GM18502 (cell line): ENCODE results near the gene XRCC2.
"Not testable (repeated sequence)": the region's sequence is repeated elsewhere in the genome, so short reads cannot be mapped to it uniquely, and the experiment has no call there.

Source experiments
- ATAC-seq: cut with Tn5 transposase; IDR thresholded peaks from one replicate; pipeline ENCODE4 v1.9.1; 2021; ENCODE audit warnings: mild to moderate bottlenecking; ENCODE audit not compliant: unreplicated experiment, poor library complexity

XRCC2 gene

DNA sequence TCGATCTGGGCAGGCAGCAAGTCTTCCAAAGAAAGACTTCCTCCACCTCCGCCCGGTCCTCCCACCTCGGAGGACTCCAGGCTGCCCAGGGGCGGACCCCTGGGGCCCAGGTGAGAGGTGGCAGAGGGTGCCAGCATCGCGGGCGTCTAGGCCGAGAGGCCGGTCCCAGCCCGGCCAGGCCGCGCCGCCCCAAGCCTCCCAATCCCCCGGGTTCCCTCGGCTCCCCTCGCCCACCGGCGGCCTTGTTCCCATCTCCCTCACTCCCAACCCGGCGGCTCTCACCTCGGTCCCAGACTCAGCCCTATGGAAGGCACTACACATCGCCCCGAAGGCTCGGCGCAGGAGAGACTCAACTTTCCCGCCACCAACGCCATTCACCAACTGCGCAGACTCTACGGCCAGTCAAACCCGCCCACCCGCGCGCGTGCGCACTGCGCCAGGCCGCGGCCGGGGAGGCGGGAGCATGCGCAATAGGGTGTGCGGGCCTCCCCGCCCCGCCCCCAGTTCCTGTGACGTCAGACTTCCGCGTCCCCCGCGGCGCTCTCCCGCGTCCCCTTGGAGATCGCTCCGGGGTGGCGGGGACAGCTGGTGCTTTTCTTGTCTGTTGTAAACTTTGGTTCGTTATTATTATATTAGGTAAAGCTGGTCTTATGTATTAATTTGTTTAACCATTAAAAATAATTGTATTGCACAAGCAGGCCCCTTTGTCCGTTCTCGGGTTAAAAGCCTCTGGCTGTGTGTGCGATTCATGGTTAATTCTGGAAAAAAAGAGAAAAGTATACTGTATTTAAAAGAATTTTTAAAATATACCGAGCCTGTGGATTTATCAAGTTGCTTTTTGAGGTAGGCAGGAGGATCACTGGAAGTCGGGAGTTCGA, at the start of gene XRCC2:
TSS of gene XRCC2 (minus strand) at position 383 of the 878 bp plus-strand sequence. CDS start at position 321, 62 bp downstream.
- peak; percentile 88 for ATAC-seq

DNA sequence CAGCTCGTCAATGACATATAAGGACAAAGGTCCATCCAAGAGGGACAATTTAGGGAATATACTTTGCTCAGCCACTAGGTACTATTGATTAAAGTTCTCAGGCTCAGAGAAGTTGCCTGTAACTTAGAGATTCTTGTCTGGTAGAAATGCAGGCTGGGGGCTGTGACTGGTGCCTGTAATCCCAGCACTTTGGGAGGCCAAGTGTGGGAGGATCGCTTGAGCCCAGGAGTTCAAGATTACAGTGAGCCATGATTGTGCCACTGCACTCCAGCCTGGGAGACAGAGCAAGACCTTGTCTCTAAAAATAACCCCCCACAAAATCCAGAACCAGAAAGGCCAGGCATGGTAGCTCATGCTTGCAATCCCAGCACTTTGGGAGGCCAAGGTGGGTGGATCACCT, 47.4 kb upstream of the XRCC2 start:
- no peak for ATAC-seq

DNA sequence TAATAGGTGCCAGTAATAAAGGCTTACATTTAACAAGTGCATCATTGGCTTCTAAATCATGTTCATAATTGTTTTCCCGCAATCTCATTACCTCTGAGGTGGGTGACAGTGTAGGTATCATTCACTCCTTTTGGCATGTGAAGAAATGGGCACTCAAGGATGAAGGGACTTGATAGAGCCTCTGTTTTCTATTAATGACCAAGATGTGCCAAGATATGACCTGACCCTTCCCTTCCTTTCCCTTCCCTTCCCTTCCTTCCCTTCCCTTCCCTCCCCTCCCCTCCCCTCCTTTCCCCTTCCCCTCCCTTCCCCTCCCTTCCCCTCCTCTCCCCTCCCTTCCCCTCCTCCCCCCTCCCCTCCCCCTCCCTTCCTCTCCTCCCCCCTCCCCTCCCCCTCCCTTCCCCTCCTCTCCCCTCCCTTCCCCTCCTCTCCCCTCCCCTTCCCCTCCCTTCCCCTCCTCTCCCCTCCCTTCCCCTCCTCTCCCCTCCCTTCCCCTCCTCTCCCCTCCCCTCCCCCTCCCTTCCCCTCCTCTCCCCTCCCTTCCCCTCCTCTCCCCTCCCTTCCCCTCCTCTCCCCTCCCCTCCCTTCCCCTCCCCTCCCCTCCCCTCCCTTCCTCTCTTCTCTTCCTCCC, 36.6 kb upstream of the XRCC2 start:
- not testable (repeated sequence) for ATAC-seq

DNA sequence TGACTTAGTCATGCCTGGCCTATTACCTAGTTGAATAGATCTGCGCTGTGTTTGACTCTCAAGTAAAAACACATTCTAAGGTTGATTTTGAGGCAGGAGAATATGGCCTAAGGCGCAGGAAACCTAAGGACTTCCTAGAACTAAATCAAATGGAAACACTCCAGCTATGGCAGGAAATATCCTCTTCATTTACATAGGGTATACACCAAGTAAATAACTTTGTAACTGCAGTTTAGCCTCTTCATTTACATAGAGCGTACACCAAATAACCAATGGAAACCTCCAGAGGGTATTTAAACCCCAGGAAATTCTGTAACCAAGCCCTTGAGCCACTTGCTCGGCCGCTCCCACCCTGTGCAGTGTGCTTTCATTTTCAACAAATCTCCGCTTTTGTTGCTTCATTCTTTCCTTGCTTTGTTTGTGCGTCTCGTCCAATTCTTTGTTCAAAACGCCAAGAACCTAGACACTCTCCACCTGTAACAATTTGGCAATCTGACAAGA, 35.6 kb upstream of the XRCC2 start:
- no peak for ATAC-seq

DNA sequence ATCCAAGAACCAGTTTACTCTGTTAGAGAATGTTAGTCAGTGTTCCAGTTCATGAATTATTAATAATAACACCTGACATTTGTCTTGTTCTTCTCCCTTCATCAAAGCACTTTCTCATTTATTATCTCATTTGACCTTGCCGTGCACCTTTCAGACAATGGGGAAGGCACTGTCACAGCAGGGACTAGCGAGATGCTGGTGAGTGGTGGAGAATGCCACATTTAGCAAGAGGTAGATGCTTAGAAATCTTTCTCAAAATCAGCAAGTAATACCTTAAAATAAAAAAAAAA, 34.2 kb upstream of the XRCC2 start:
- no peak for ATAC-seq

DNA sequence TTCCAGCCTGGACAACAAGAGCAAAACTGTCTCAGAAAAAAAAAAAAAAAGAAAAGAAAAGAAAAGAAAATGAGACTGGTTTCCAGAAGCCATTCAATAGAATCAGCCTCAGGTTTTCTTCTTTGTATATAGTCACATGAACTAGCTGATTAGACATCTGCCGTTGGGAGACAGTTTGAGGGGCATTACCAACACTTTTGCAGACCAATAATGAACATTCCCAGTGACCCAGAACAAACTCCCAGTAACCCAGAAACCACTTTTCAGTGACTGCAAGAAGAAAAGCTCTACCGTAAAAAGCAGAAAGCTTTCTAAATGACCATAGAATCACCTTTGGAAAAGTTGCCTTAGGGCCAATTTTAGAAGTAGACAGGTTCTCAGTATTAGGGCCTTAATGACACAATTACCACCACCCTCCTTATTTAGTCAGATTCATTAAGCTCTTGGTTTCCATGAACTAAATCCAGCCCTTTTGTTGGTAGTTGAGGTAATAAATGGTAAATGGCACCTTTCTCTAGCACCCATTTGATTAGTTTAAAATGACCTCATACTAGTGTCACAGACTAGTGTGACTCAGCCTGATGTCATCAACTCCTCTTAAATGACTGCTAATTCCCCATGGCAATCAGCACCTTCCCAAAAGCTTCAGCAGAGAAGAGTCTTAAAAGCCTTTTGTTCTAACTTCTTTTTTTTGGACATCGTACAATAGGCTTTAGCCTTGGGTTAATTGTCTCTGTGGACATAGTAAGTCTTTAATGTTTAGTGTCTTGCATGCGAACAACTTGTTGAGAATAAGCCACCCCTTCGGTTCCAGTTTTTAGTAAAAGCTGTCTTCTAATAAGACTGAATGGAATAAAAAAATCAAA, 33.6 kb upstream of the XRCC2 start:
- ATAC-seq: no peak

DNA sequence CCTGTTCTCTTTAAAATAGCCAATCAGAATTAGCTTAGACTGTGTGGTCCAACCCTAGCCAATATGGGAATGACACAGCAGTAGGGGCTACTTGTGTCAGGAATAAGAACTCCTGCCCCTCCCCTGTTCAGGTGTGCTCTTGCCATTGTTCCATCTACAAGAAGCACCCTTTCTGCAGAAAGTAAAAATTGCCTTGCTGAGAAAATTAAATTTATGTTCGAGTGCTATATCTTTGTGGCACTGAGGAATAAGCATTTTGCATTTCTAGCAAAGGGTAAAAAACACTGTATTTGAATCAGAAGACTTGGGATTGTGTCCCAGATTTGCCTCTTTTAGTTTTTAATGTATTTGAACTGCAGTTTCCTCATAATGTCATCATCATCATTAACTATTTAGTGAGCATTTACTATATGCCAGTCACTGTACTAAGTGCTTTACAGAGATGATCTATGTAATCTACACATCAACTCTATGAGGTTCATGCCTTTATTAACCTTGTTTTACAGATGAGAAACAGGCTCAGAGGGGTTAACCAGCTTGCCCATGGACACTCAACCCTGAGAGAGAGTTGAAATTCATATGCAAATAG, 28.9 kb upstream of the XRCC2 start:
- no peak for ATAC-seq

DNA sequence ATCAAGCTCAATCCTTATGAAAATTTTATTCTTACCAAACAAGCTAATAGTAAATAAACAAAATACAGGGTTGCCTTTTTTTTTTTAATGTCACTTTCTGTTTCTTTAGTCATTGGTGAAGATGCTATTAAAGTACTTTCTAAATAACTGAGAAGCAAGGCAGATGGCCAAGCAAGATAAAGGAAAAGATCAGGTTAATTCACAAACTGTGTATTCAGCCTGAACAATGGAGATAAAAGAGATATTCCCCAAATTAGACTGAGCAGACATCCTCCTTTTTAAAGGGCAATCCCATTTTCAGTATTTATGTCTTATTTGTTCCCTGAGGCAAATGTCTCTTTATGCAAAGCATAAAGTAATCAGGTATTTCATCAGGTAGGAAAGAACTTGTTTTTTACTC, 23.1 kb upstream of the XRCC2 start:
- no peak for ATAC-seq

DNA sequence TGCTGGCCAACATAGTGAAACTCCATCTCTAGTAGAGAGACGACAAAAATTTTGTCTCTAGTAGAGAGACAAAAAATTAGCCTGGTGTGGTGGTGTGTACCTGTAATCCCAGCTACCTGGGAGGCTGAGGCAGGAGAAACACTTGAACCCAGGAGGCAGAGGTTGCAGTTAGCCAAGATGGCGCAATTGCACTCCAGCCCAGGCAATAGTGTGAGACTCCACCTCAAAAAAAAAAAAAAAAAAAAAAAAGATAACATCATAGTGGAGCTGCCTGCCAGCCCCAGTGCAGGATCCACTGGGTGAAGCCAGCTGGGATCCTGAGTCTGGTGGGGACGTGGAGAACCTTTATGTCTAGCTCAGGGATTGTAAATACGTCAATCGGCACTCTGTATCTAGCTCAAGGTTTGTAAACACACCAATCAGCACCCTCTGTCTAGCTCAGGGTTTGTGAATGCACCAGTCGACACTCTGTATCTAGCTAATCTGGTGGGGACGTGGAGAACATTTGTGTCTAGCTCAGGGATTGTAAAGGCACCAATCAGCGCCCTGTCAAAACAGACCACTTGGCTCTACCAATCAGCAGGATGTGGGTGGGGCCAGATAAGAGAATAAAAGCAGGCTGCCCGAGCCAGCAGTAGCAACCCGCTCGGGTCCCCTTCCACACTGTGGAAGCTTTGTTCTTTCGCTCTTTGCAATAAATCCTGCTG, 21.5 kb upstream of the XRCC2 start:
- not testable (repeated sequence) for ATAC-seq

DNA sequence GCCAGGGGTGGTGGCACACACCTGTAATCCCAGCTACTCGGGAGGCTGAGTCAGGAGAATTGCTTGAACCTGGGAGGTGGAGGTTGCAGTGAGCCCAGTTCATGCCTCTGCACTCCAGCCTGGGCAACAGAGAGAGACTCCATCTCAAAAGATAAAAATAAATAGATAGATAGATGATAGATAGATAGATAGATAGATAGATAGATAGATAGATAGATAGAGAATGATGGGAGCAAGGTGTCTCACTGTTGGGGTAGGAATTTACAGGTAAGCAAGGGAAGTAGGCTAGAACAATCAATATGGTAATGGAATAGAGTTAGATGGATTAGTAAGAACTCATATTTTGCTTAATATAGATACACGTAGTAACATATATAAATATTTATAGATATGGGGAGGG, 16.3 kb upstream of the XRCC2 start:
- not testable (repeated sequence) for ATAC-seq

DNA sequence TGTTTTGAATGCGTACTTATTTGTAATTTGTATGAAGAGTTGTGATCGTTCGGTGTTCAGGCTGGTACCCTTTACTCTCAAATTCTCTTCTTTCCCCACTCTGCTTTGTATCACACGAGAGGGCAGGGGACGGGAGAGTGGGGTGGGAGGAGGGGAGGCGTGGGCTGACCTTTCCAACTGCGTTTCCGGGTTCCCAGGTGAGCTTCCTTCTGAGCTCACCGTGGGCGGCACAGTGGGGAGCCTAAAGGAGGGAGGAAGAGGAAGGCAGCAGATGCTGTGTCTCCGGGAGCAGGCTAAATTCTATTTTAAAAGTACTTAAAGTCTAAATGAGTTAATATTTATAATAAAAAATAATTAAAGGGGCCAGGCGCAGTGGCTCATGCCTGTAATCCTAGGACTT, 7.4 kb upstream of the XRCC2 start:
- ATAC-seq: no peak

DNA sequence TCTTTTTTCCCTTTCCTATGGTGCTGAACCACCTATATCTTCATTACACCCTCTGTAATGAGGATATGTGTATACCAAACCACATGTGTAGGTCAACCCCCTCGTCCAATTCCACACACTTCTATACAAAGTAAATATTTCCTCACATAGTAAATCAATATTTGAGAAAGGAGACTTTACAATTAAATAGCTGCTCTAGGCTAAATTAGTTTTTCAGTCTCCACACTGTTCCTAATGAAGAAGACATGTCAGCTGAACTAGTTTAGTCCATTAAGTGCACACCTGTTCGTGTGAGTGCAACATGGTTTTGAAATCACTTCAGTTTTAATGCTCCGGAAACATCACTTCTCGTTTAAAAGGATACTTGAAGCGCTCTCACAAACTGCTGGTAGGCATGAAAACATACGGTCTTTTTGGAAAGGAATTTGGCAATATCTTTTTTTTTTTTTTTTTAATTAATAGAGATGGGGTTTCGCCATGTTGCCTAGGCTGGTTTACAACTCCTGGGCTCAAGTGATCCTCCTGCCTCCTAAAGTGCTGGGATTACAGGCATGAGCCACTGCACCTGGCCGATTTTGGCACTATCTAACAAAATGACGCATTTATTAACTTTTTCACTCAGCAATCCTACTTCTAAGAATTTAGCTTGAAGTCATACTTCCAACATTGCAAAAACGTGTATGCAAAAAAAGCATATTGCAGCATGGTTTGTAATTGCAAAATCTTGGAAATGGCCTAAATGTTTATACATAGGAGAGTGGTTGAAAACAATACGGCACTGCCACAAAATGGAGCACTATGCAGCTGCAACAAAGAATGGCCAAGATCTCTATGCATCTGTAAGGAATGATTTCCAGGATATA, 2.1 kb upstream of the XRCC2 start:
- no peak for ATAC-seq

DNA sequence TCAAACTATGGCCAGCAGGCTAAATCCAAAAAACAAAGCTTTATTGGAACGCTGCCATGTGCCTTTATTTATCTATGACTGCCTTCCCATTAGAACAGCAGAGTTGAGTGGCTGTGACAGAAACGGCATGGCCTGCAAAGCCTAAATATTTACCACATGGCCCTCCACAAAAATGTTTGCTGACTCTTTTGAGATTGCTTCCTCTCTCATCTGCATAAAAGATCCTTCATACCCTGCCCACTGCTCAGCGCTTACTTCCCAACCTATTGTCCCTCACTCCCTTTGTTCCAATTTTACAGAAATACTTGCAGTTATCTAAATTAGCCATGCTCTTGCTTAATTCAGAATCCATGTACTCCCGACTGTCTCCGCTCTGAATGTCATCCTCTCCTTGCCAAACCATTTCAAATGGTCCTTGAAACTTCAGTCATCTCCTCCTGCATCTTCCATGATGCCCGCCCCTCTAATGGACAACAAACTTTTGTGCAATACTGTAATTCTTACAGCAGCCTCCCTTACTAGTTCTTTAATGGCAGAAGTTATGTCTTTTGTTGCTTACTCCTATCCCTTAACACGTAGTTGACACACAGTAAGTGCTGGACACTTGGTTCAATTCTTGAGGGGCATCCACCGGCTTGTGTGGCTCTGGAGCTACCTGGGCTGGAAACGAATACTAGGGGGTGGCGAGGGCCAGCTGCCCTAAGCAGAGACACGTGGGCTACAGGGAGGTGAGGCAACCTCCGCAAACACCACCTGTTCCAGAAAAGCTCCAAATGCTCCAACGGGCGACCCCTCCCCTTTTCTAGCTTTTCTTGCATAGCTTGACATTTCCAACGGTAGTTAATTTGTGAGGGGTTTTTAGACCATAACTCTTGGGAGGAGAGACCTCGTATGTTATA, 832 bp downstream of the XRCC2 start:
- peak; percentile 34 for ATAC-seq

DNA sequence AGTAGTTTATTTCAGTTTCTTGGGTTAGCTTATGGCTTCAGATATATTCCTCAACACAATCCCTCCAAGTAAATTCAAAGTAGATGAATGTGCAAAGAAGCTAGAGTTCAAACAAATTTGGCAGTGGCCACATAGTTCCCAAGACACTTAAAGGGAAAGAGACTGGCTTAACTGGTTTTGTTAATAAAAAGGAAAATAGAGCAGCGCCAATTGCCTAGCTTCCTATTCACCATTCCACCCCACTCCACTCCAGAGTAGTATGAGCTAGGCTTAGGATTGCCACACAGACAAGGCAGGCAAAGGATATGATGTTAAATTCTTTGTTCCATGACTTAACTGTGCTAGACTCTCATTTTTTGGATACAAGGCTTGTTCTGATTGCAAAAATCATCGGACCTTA, 2.0 kb downstream of the XRCC2 start:
- no peak for ATAC-seq

DNA sequence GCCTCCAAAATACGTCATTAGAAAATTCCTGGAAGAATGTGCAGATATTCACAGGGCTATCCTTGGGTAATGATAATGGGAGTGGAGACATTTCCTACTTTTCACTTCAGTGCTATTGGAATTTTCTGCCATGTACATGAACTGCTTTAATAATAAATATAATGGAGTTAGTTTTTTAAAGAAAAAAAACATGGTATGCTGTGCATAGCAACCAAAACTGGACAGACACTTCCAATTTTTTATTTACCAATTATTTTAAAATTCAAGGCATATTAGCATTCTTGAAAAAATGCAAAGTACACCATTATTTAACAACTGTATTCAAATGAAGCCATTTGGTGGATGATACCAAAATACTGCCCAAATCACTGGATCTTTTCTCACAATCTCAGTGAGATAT, 3.3 kb downstream of the XRCC2 start:
- ATAC-seq: no peak

DNA sequence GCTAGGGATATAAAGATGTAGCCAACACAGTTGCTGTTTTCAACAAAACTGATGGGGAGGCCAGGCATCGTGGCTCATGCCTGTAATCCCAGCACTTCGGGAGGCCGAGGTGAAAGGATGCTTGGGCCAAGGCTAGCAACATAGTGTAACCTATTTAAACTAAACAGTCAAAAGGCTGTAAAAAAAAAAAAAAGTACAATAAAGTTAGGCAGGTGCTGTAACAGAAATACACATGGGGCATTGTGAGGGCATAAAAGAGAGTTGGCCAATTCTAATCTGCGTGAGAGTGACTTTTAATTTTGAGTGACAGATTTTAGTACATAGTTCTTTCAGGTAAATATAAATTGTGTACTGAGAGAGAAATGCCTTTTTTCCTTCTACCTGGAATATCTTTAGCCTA, 6.2 kb downstream of the XRCC2 start:
- no peak for ATAC-seq

DNA sequence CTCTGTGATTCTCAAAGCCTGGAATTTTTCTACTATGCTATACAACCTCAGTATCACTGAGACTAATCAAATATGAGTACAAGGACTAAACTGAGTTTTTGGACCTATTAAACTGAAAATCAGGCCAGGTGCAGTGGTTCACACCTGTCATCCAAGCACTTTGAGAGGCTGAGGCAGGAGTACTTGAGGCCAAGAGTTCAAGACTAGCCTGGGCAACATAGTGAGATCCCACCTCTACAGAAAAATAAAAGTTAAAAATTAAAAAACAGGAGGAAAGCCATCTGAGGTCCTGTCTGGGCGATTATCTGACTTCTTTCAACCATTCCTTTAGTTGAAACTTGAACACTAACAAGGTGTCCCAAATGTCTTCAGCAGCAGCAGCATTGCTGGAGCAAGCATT, 7.0 kb downstream of the XRCC2 start:
- no peak for ATAC-seq

DNA sequence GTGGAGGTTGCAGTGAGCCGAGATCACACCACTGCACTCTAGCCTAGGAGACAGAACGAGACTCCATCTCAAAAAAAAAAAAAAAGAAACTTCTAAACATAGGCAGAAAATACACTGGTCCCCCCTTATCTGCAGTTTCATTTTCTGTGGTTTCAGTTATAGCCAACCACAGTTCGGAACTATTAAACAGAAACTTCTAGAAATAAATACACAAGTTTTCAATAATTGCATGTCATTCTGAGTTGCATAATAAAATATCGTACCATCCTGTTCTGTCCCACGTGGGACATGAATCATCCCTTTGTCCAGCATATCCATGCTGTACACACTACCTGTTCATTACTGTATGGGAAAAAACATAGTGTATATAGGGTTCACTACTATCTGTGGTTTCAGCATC, 8.0 kb downstream of the XRCC2 start:
- ATAC-seq: peak; percentile 63
